Left lung (tissue), 10 donors: Measurements from ENCODE around the gene SLIT3. TPM values are rescaled to one million over a fixed set of nuclear protein-coding genes. Genes with fewer than 3 reads are reported as not detected.
"Not testable (repeated sequence)": the region's sequence is repeated elsewhere in the genome, so short reads cannot be mapped to it uniquely, and the experiment has no call there.

Source experiments
- ATAC-seq: fragments of 200-7000 bp; cut with Tn5 transposase; one replicate; pipeline ENCODE4 v1.9.1; 2020; ENCODE audit warnings: moderate library complexity
- DNase-seq, 4 donors: peaks; one replicate each; pipeline ENCODE4 v3.0.0-alpha.2; 2013 to 2020
- H3K27ac ChIP-seq, 2 donors: fragments of 200-600 bp; sonication (generic) in 1 of 2; one replicate each; pipeline versions ENCODE4 v1.5.0 to v1.8.0; 2020 to 2021
- H3K27me3 ChIP-seq, 2 donors: fragments of 200-600 bp; sonication (generic) in 1 of 2; one replicate each; pipeline versions ENCODE4 v1.5.0 to v1.8.0; 2020 to 2021
- H3K36me3 ChIP-seq, 2 donors: fragments of 200-600 bp; sonication (generic) in 1 of 2; one replicate each; pipeline versions ENCODE4 v1.5.0 to v1.8.0; 2020 to 2021
- H3K4me1 ChIP-seq, 2 donors: fragments of 200-600 bp; one replicate each; pipeline ENCODE4 v1.8.0; 2021
- H3K4me3 ChIP-seq, 2 donors: fragments of 200-600 bp; sonication (generic) in 1 of 2; one replicate each; pipeline versions ENCODE4 v1.5.0 to v1.8.0; 2020 to 2021; ENCODE audit warnings: mild to moderate bottlenecking in 1 of 2
- H3K9me3 ChIP-seq, 2 donors: fragments of 200-600 bp; sonication (generic) in 1 of 2; one replicate each; pipeline versions ENCODE4 v1.5.0 to v1.8.0; 2020 to 2021
- intact Hi-C, 2 donors: fragments of 100-400 bp; cut with DNase I; formaldehyde crosslinking; loops; one replicate each; pipeline versions ENCODE4 v1.11.2 to v1.14.2; 2022
- polyA plus RNA-seq, 6 donors: library from polyadenylated mRNA; unstranded; fragments of 120-200 nt; gene quantifications; one replicate each; pipeline ENCODE4 v1.2.1, GENCODE V29; 2013; ENCODE audit not compliant: insufficient read length in 6 of 6
- total RNA-seq, 2 donors: library from RNA; stranded (reverse); fragmentation: NEBNext Ultra II Directional; extraction: Animal tissue kit (Norgen Biotek cat#: 25700); gene quantifications; one replicate each; pipeline ENCODE4 v1.2.1, GENCODE V29; 2021
- TF ChIP-seq, protein P1 (sequence below), 2 donors: fragments of 200-600 bp; sonication (generic) in 1 of 2; IDR thresholded peaks; one replicate each; pipeline versions ENCODE4 v1.5.0 to v1.8.0; 2021; ENCODE audit warnings: antibody characterized with exemption in 2 of 2
- donor health status: DM: no; HTN: yes; CAD: no.
- donor health status: DM: no; HTN: no; CAD: no.

SLIT3 gene
- total and polyA plus RNA-seq, 8 donors = 37.6 to 77.1 (median 45.9) TPM

- Histone ChIP-seq H3K27ac (no peak overlapping the region), H3K4me1 (no peaks in the 10 kb centered on the region), H3K9me3 (no peaks in the 10 kb centered on the region), H3K27me3 (no peaks in the 10 kb centered on the region), H3K36me3 (no peaks in the 10 kb centered on the region), H3K4me3 (no peak overlapping the region)
- intact Hi-C loops = no loop called here
- DNase-seq (no peak), ATAC-seq (no peak)
- TF ChIP-seq, protein P1, sequence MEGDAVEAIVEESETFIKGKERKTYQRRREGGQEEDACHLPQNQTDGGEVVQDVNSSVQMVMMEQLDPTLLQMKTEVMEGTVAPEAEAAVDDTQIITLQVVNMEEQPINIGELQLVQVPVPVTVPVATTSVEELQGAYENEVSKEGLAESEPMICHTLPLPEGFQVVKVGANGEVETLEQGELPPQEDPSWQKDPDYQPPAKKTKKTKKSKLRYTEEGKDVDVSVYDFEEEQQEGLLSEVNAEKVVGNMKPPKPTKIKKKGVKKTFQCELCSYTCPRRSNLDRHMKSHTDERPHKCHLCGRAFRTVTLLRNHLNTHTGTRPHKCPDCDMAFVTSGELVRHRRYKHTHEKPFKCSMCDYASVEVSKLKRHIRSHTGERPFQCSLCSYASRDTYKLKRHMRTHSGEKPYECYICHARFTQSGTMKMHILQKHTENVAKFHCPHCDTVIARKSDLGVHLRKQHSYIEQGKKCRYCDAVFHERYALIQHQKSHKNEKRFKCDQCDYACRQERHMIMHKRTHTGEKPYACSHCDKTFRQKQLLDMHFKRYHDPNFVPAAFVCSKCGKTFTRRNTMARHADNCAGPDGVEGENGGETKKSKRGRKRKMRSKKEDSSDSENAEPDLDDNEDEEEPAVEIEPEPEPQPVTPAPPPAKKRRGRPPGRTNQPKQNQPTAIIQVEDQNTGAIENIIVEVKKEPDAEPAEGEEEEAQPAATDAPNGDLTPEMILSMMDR (IDR thresholded peaks at IDR 0.05) = no peak
Measured at GRCh38 chr5:168645195-168645594, 655.7 kb downstream of the SLIT3 start.

GRCh38 chr5:168642019-168642418 is 658.9 kb downstream of the SLIT3 start:
- Histone ChIP-seq H3K27me3 (no peaks in the 10 kb centered on the region), H3K36me3 (no peaks in the 10 kb centered on the region), H3K4me3 (no peak overlapping the region), H3K27ac (no peak overlapping the region), H3K9me3 (no peaks in the 10 kb centered on the region), H3K4me1 (no peaks in the 10 kb centered on the region)
- intact Hi-C loops = no loop called here
- TF ChIP-seq, protein P1 (IDR thresholded peaks at IDR 0.05) = no peak
- DNase-seq (no peak), ATAC-seq (no peak)

DNA sequence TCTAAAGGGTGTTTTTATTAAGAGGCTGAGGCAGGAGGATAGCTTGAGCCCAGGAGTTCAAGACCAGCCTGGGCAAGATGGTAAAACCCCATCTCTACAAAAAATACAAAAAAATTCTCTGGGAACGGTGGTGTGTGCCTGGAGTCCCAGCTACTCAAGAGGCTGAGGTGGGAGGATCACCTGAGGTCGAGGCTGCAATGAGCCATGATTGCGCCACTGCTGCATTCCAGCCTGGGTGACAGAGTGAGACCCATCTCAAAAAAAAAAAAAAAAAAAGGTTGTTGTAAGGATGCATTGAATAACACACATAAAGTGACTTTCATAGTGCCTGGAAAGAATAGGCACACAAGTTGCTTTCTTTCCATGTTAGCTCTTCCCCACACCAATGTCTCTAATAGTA is 662.1 kb downstream of the SLIT3 start:
- H3K36me3 ChIP-seq, H3K27ac ChIP-seq, H3K27me3 ChIP-seq, ATAC-seq, H3K9me3 ChIP-seq, DNase-seq, intact Hi-C loops, H3K4me1 ChIP-seq, H3K4me3 ChIP-seq: not testable (repeated sequence)

- intact Hi-C loops = no loop called here
- Histone ChIP-seq H3K27me3 (no peaks in the 10 kb centered on the region), H3K4me3 (no peak overlapping the region), H3K9me3 (no peaks in the 10 kb centered on the region), H3K4me1 (no peaks in the 10 kb centered on the region), H3K36me3 (no peaks in the 10 kb centered on the region), H3K27ac (no peak overlapping the region)
- DNase-seq (no peak), ATAC-seq (no peak)
- TF ChIP-seq, protein P1 (IDR thresholded peaks at IDR 0.05) = no peak
Measured at GRCh38 chr5:168637793-168638192, 663.1 kb downstream of the SLIT3 start.

DNA sequence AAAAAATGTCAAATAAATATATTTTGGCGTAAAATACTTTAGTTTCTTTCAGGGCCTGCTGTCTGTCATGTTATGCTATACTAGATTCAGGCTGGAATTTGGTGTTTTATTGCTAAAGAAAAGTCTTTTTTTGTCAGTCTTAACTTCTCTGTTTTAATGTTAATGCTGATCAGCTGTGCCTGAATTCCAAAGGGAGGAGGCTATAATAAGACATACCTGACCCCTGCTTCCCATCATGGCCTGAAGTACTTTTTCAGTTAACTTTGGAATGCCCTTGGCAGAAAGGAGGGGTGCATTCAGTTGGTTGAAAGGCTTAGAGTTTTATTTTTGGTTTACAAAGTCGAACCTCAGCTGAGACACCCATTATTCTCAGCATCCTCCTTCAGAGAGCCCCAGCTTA is 663.7 kb downstream of the SLIT3 start:
- Histone ChIP-seq H3K4me3 (no peak overlapping the region), H3K36me3 (no peaks in the 10 kb centered on the region), H3K27me3 (no peaks in the 10 kb centered on the region), H3K27ac (no peak overlapping the region), H3K9me3 (no peaks in the 10 kb centered on the region), H3K4me1 (no peaks in the 10 kb centered on the region)
- intact Hi-C loops = no loop called here
- no peak for DNase-seq
- TF ChIP-seq, protein P1 (IDR thresholded peaks at IDR 0.05) = no peak
- ATAC-seq = no peak

DNA sequence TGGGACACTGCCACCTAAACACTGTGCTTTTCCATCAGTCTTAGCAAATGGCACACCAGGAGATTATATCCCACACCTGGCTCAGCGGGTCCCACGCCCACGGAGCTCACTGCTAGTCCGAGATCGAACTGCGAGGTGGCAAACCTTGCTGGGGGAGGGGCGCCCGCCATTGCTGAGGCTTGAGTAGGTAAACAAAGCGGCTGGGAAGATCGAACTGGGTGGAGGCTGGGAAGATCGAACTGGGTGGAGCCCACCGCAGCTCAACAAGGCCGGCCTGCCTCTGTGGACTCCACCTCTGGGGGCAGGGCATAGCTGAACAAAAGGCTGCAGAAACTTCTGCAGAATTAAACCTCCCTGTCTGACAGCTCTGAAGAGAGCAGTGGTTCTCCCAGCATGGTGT is 670.0 kb downstream of the SLIT3 start:
- ATAC-seq, H3K4me3 ChIP-seq, H3K27me3 ChIP-seq, H3K27ac ChIP-seq, H3K36me3 ChIP-seq, H3K4me1 ChIP-seq, intact Hi-C loops, DNase-seq, H3K9me3 ChIP-seq: not testable (repeated sequence)
